Stimulated activated CD4-positive, alpha-beta T cell treated with anti-CD3 and anti-CD28 coated beads, Interleukin-12 subunit alpha, Interleukin-12 subunit beta, amount 100 ng/mL, for 48 hours (primary cell): Measurements from ENCODE around the gene PGM2L1.
A peak's percentile ranks its signal among the peaks of the same experiment; 100 is the strongest.
"Not testable (repeated sequence)": the region's sequence is repeated elsewhere in the genome, so short reads cannot be mapped to it uniquely, and the experiment has no call there.

Experiments used
- DNase-seq, 3 donors: peaks; one replicate each; pipeline ENCODE4 v3.0.0-alpha.2; 2020; ENCODE audit warnings: low read depth in 2 of 3, low spot score in 1 of 3

The PGM2L1 gene

GRCh38 chr11:74338963-74339362 lies 59.3 kb downstream of the PGM2L1 start:
- no peak for DNase-seq

DNA sequence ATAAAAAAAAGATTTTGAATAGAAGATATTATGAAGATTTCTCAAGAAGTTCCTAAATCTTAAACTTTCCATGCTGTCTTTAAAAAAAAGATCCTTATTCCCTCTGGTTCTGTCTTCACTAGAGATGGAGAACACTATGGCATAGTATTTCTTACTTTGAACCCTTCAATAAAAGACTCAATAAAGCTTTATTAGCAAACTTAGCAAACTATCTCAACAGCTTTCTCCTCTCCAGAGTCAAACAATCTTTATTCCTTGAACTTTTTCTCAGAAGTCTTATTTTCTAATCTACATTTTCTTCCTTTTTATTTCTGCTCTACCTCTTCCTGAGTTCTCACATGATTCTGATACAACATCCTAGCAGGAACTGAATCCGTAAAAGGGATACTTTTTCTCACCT lies 65.0 kb downstream of the PGM2L1 start:
- DNase-seq: no peak

- no peak for DNase-seq
These were observed 65.9 kb downstream of the PGM2L1 start for GRCh38 chr11:74332291-74332690.

DNA sequence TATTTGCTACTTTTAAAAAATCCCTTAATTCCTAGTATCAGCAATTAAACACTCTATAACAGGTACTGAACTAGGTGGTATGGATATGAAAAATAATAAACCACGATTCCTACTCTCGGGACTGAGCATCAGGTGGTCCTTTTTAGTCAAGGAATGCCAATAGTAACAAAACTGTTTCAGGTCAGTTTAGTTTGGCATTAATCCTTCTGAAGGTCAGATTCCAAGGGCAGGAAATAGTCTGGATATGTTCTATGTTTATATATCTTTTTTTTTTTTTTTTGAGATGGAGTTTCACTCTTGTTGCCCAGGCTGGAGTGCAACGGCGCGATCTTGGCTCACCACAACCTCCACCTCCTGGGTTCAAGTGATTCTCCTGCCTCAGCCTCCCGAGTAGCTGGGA lies 67.2 kb downstream of the PGM2L1 start:
- DNase-seq: not testable (repeated sequence)

DNA sequence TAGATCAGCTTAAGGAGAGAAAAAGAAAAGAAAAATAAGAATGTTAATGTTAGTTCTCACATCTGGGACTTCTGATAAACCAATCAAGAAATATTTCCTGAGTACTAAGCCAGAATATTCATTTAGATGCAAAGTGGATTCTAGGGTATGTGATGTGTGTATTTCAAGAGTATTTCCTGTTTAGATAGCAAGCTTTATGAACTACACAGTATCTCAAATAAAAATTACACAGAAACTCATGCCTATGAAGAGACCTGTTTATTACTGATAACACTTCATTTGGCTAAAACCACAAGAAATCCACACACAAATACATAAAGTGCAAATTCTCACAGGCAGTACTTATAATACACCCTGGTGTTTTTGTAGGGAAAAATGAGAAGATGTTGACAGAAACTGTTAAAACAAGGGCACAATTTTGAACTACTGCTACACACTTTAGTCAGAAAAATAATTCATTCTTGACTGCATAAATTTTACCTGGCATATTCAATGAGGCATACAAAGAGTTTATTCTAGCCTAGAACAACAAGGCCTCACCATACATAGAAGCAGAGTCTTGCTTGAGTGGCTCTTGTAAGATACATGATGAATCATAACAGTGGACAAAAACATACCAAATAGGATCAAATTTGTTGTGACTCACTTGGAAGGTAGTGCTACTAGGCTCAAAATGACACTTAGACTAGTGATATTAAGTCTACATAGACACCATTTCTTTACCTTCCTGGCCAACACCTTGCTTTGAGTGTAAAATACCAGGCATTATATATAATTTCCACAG lies 68.0 kb downstream of the PGM2L1 start:
- no peak for DNase-seq

DNA sequence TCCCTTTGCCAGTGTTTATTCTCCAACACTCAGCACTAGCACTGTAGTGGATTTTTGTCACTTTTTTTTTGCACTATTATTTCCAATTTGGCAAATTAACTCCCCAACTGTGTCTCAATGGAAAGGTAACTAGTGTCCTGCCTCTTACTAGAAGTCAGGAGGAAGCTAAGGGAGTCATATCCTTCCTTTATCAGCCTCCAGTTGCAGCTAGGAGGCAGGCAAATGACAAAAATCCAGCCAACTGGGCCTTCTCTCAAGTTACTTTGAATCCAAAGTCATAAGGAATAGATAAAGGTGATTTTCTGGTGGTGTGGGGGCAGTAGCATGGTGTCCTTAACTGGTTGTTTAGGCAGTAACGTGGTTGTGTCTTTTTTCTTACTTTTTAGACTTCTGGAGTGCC lies 71.2 kb downstream of the PGM2L1 start:
- DNase-seq: no peak

GRCh38 chr11:74326665-74327064 lies 71.6 kb downstream of the PGM2L1 start:
- no peak for DNase-seq

DNA sequence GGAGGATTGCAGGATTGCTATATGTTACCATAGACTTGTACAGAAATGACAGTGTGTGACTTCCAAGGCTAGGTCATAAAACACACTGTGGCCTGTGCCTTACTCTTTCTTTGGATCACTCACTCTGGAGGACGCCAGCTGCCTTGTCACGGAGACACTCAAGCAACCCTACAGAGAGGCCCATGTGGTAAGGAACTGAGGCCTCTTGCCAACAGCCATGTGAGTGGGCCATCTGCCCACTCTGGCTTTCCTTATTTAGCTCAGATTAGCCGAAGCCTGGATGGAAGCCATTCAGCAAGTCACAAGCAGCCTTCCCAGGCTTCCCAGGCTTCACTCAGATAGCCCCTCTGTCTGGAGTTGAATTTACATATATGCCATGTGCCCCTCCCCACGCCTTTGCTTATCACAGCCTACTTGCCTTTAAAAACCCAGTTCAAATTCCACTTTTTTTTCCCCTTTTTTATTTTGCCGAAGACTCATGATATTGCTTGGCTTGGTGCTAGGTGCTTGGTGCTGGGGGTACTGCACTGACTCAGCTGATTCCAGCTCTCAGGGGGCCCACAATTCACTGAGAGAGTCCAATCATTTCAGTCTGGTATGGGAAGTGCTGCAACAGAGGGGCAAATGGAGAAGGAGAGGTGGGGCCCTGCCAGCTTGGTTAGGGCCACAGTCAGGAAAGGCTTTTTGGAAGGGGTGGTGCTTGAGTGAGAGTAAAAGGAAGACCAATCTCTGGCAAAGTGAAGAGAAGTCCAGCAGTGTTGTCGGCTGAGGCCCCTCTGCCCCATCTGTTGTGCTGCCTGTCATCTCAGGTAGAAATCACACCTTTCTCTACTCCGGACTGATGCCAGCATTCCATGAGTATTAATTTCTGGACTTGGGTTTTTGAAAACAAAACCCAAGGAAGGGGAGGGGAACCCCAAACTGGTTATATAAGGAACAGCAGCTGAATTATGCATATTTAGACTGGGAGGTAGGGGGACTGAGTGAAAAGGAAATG lies 72.3 kb downstream of the PGM2L1 start:
- no peak for DNase-seq

DNA sequence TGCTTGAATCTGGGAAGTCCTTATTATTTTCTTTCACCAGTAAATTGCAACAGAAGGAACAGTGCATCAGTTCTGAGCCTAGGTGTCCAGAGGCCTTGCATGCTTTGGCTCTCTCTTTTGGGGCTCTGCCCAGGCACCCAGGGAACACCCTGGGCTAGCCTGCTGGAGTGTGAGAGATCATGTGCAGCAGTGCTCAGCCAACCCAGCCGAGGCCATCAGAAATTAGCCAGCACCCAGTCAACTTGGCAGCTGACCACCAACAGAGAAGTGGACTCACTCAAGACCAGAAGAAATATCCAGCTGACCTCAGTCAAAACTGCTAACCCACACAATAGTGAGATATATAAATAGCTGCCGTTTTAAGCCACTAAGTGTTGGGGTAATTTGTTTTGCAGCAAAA lies 75.6 kb downstream of the PGM2L1 start:
- no peak for DNase-seq

GRCh38 chr11:74321487-74322188 lies 76.6 kb downstream of the PGM2L1 start:
- peak in 2 of 3 donors; percentile 10 to 20 for DNase-seq

DNA sequence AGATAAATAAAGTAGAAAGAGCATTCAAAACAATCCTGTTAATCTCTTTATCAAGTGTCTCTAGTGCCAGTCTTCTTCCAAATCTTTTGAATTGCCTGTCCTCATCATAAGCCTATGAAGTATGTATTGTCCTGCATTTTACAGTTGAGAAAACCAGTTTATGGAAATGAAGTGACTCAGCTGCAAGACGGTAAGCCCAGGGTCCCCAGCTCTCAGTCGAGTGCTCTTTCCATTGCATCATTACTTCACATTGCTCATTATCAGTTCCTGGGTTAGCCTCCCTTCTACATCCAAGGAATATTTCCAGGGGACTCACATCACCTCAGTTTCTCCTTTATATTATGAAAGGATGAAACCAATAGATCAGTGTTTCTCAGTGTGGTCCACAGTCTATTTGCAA lies 77.7 kb downstream of the PGM2L1 start:
- no peak for DNase-seq

GRCh38 chr11:74319139-74319816 lies 79.0 kb downstream of the PGM2L1 start:
- DNase-seq: no peak

GRCh38 chr11:74318241-74318932 lies 79.8 kb downstream of the PGM2L1 start:
- DNase-seq: no peak

DNA sequence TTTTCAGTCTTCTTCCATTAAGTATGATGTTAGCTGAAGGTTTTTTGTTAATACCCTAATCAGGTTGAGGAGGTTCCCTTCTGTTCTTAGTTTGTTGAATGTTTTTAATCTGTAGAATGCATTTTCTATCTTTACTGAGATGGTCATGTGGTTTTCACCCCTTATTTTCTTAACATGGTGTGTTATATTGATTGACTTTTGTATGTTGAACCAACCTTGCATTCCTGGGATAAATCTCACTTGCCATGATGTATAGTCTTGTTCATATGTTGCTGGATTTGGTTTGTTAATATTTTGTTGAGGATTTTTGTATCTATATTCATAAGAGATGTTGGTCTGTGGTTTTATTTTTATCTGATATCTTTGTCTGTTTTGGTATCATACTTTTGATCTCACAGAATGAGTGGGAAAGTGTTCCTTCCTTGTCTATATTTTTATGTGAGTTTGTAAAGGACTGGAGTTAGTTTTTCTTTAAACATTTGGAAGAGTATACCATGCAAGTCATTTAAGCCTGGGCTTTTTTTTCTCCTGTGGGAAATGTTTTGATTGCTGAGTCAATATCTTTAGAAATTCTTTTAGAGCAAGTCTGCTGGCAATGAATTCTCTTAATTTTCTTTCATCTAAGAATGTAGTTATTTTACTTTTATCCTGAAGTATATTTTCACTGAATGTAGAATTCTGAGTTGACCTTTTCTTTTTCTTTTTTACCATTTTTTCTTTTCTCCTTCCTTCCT lies 81.3 kb downstream of the PGM2L1 start:
- no peak for DNase-seq

- no peak for DNase-seq
These were observed 85.9 kb downstream of the PGM2L1 start for GRCh38 chr11:74312326-74312725.

DNA sequence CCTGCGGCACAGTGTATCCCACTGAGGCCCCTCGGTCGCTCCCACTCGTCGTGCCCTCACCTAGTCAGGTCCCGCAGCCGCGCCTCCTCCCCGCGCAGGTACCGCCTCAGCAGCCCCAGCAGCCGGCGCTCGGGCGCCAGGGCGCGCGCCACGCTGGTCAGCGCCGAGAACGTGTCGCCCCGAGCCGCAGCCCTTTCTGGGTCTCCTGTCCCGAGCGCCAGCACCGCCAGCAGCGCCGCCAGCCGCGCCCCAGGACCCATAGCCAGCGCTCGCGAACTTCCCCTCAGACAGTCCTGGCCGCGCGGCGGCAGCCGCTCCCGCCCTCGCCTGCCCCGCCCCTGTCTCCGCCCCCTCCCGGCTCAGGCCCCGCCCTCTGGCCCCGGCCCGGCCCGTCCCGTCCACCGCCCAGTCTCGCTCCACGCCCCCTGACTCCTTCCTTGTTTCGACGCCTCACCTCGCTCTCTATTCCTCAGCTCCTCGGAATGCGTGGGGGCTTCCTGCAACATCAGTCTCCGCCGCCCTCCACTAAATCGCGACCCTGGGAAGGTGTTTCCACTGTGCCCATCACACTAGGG lies 86.8 kb downstream of the PGM2L1 start, which contains the start of gene P4HA3:
TSS of gene P4HA3 (minus strand) at position 289 of the 575 bp plus-strand sequence. CDS start at position 260, 29 bp downstream.
- peak; percentile 34 to 55 (median 46) for DNase-seq

DNA sequence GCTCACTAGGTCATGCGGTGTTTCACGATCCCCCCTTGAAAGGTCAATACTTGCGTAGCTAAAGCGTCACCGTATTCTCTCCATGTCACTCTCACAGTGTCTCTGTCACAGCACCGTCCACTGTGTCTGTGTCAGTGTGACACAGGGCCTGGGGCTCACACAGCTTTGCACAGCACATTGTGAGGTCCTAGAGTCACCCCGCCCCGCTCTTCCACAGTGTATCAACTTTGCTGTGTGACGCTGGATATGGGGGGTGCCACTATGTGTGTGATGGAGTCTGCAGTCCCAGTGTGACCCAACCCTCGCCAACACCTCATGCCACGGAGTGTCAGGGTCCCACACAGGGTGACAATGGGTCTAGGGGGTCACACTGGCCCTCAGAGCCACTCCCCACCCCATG lies 87.4 kb downstream of the PGM2L1 start:
- DNase-seq: no peak

DNA sequence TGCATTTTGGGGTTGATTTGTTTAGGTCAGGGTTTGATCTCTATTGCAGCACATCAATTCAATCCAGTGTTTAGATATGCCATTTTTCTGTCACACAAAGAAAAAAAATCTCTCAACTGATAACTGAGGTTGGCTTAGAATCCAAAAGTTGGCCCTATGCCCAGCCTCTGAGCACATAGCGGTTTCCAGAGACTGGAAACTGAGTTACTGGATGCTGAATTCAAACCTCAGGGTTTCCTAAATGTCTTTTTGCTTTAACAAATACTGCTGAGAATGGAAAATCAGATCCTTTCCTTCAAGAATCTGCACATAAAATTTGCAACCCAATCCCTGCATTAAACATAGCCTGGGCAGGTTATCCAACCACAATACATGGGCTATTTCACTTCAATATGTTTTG lies 90.8 kb downstream of the PGM2L1 start:
- no peak for DNase-seq
